CD4-positive, alpha-beta T cell treated with Interferon alpha-2 for 1 hour (primary cell): Measurements from ENCODE around the gene DNAJC24.

Experiments
- DNase-seq, 2 donors: peaks; one replicate each; pipeline ENCODE4 v3.0.0-alpha.2; 2020 to 2022

Gene DNAJC24

GRCh38 chr11:31417357-31417756, 47.7 kb downstream of the DNAJC24 start:
- DNase-seq: no peak

GRCh38 chr11:31417816-31418215, 48.2 kb downstream of the DNAJC24 start:
- DNase-seq: no peak

- DNase-seq: no peak
Measured at GRCh38 chr11:31419138-31419537, 49.5 kb downstream of the DNAJC24 start.

GRCh38 chr11:31419669-31420068, 50.0 kb downstream of the DNAJC24 start:
- no peak for DNase-seq

GRCh38 chr11:31421820-31422219, 52.2 kb downstream of the DNAJC24 start:
- no peak for DNase-seq

- DNase-seq: no peak
Measured at GRCh38 chr11:31422703-31423102, 53.0 kb downstream of the DNAJC24 start.

GRCh38 chr11:31424652-31425051, 55.0 kb downstream of the DNAJC24 start:
- no peak for DNase-seq

GRCh38 chr11:31433851-31434250, 64.2 kb downstream of the DNAJC24 start:
- DNase-seq: no peak

- DNase-seq: no peak
Measured at GRCh38 chr11:31437742-31438435, 68.2 kb downstream of the DNAJC24 start.

GRCh38 chr11:31441296-31441695, 71.6 kb downstream of the DNAJC24 start:
- DNase-seq: no peak

GRCh38 chr11:31442086-31442485, 72.4 kb downstream of the DNAJC24 start:
- DNase-seq: no peak

GRCh38 chr11:31443802-31444201, 74.1 kb downstream of the DNAJC24 start:
- DNase-seq: no peak

GRCh38 chr11:31445621-31446020, 76.0 kb downstream of the DNAJC24 start:
- no peak for DNase-seq

- no peak for DNase-seq
Measured at GRCh38 chr11:31449040-31449439, 79.4 kb downstream of the DNAJC24 start.

GRCh38 chr11:31450841-31451240, 81.2 kb downstream of the DNAJC24 start:
- DNase-seq: no peak

GRCh38 chr11:31455177-31455576, 85.5 kb downstream of the DNAJC24 start:
- no peak for DNase-seq

- DNase-seq: no peak
Measured at GRCh38 chr11:31464436-31464835, 94.8 kb downstream of the DNAJC24 start.

GRCh38 chr11:31474083-31474482, 104.4 kb downstream of the DNAJC24 start:
- DNase-seq: no peak

GRCh38 chr11:31477528-31478222, 108.0 kb downstream of the DNAJC24 start:
- DNase-seq: no peak

- no peak for DNase-seq
Measured at GRCh38 chr11:31478223-31478590, 108.5 kb downstream of the DNAJC24 start.

GRCh38 chr11:31479066-31479465, 109.4 kb downstream of the DNAJC24 start:
- DNase-seq: no peak

GRCh38 chr11:31480930-31481329, 111.3 kb downstream of the DNAJC24 start:
- no peak for DNase-seq
